Fibroblast of skin of abdomen (primary cell): Measurements from ENCODE around the gene OR2T29.
"Not testable (repeated sequence)": the region's sequence is repeated elsewhere in the genome, so short reads cannot be mapped to it uniquely, and the experiment has no call there.

ENCODE experiments used
- DNase-seq: peaks from one replicate; pipeline ENCODE4 v3.0.0-alpha.2; 2013

OR2T29 gene

GRCh38 chr1:248510217-248510616 lies 52.4 kb downstream of the OR2T29 start:
- DNase-seq: not testable (repeated sequence)

GRCh38 chr1:248507773-248508172 lies 54.8 kb downstream of the OR2T29 start, which contains the start of gene OR2G6:
OR2G6 (plus strand) TSS chr1:248508073; CDS start chr1:248521647, 13,574 bp downstream.
- DNase-seq: not testable (repeated sequence)
